PFSK-1 (cell line): ENCODE measurements around the gene VPS26B.

Source experiments
- FOXP2 ChIP-seq: optimal IDR thresholded peaks from 2 replicates; pipeline ENCODE3; 2011; ENCODE audit warnings: borderline replicate concordance, control low read depth, inconsistent platforms; ENCODE audit not compliant: insufficient read depth; ENCODE audit errors: extremely low read length, extremely low read depth
- POLR2AphosphoS5 ChIP-seq: IDR thresholded peaks from 2 replicates; pipeline ENCODE4 v1.6.1; 2012; ENCODE audit warnings: low read depth, mild to moderate bottlenecking, control low read depth, low read length, moderate library complexity
- REST ChIP-seq, 2 experiments: IDR thresholded peaks; 2 replicates each; pipeline versions ENCODE4 v1.6.1 to v1.8.0; 2011 to 2012; ENCODE audit warnings: low read depth in 2 of 2, low read length in 2 of 2, control low read depth in 1 of 2, inconsistent platforms in 1 of 2, mild to moderate bottlenecking in 1 of 2, moderate library complexity in 1 of 2; ENCODE audit not compliant: insufficient read depth in 1 of 2
- SIN3A ChIP-seq: IDR thresholded peaks from 2 replicates; pipeline ENCODE4 v1.6.1; 2012; ENCODE audit warnings: mild to moderate bottlenecking, low read length, moderate library complexity, borderline replicate concordance; ENCODE audit not compliant: insufficient read depth
- TAF1 ChIP-seq: IDR thresholded peaks from 2 replicates; pipeline ENCODE4 v1.6.1; 2012; ENCODE audit warnings: low read length, control low read depth, borderline replicate concordance; ENCODE audit not compliant: insufficient read depth

GRCh38 chr11:134215836-134216235 is 8.6 kb upstream of the VPS26B start:
- no peak for TF ChIP-seq REST (IDR thresholded peaks at IDR 0.05; ENCODE audit: insufficient read depth in 1 of 2, low read depth in 2 of 2, low read length in 2 of 2)
- no peak for TF ChIP-seq SIN3A
- TF ChIP-seq POLR2AphosphoS5 = no peak
- no peak for TF ChIP-seq TAF1
- TF ChIP-seq FOXP2 = no peak
